NCI-H774 (cell line): ENCODE measurements around the gene BLACAT1.
A peak's percentile ranks its signal among the peaks of the same experiment; 100 is the strongest.
"Not testable (repeated sequence)": the region's sequence is repeated elsewhere in the genome, so short reads cannot be mapped to it uniquely, and the experiment has no call there.

Experiments
- DNase-seq: peaks from one replicate; lab custom pipeline; 2025; lab: John Stamatoyannopoulos, UW

The BLACAT1 gene

DNA sequence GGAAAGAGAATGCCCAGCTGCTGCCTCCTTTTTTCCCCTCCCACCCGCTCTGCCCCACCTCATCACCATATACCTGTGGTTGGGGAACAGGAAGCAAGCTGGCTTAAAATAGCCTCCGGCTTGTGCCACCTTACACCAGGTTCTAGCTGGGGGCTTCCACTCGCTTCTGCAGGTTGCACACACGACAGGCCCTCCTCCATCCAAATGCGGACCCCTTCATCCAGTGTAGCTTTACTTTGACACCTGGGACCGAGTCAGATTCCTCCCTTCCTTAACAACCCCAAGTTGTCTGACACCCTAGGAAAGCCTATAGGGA lies 14.6 kb downstream of the BLACAT1 start:
- no peak for DNase-seq

DNA sequence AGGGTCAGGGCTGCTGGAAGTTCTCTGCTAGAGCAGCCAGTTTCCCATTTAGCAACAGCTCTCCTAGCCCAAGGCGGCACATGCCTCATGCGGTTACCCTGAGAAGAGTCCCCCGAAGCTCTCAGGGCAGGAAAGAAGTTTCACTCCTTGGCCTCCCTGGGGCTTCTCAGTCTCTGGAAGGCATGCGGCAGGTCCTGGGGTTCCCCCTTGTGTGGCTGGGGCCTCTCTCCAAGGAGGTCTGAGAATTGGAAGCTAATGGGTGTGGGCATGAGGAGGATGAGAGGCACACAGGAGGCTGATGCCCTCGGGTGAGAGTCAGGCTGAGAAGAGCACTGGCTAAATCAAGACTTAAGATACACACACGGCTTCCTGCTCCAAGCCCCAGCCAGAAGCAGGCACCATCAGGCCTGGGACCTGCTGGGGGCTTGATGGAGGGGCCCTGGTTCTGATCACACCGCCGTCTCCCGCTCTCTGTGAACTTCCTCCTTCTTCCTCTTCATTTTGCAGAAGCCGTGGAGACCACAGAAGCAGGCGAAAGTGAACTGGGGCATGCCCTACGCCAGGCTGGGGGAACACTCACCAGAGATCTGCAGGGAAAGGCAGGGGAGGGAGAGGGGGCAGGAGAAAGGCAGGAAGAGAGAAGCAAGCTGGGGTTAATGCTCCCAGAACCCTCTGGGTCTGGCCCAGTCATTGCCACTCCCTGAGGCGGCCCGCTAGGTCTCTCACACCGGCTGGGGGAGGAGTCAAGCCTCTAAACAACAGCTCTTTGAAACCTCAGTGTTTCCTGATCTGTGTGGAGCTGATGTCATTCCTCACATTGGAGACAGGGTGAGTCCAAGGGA lies 15.1 kb downstream of the BLACAT1 start:
- peak; percentile 86 for DNase-seq

DNA sequence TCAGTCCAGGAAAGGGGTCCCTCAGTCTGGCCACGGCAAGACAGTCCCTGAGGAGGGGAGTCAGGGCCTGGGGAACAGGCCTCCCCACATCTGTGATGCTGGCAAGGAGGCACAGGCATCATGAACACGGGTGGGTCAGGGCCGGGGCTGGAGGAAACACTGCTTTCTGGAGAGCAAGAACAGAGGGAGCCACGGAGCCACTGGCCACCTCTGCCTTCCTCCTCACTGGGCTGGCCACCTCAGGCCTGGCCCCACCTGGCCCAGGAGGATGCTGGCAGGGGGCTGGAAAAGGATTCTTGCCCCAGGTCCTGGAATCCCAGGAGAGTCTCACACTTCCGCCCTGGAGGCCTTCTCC lies 15.7 kb downstream of the BLACAT1 start:
- DNase-seq, result no peak

DNA sequence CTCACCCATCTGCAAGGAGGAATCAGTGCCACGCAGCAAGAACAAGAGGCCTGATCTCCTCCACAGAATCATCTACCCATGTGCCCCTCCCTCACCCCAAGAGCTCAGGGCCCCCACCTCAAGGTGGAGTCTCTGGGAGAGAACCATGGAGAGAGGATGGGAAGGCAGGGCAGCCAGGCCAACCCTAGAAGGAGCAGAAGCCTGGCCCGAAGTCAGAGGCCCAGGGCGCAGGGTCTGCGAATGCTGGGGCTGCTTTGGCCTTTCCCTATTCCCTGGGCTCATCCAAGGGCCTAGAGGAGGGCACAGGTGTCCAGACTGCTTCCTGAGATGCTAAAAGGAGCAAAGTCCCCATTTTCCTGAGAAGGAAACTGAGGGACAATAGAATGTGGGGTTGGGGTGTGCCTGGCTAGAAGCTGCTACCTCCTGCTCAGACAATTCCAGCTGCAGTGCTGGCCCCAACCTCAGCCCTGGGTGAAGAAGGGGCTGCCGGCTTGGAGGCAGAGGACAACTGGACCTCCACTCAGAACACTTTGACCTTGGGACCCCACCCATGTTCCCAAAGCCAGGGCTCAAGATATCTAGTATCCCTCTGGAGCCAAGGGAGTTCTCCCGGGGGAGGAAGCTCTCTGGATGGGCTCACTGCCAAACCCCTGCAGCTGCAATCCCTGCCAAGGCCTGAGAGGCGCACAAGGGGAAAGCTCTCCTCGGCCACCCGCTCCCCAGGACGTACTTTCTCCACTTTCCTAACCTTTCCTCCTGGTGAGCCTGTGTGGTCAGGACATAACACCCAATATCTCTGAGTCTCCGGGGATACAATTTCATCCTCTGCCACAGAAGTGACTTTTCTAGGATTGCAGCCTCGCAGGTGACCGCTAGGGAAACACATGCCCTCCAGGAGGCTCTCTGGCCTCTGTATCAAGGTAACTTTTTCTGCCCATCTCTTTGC lies 17.4 kb downstream of the BLACAT1 start:
- peak; percentile 71 for DNase-seq

DNA sequence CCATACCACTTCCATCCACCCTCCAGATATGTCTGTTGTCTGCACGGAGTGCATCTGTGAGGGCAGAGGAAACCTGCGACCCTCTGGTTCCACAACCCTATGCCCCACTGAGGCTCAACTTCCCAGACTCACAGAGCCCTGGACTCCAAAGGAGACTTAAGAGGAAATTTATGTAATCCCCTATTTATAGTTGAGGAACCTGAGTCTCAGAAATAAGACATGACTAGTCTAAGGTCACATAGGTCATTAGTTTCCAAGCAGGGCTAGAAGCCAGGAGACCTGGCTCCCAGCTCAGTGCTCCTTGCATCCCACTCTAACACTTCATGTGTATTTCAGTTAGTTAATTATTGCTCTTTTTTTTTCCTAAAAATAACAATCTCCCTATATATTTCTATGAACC lies 18.3 kb downstream of the BLACAT1 start:
- no peak for DNase-seq

- no peak for DNase-seq
Measured at GRCh38 chr1:205436776-205437410, 19.0 kb downstream of the BLACAT1 start.

GRCh38 chr1:205435578-205436573 lies 20.0 kb downstream of the BLACAT1 start:
- no peak for DNase-seq

- peak; percentile 58 for DNase-seq
Measured at GRCh38 chr1:205434738-205435137, 21.1 kb downstream of the BLACAT1 start.

GRCh38 chr1:205432692-205433091 lies 23.2 kb downstream of the BLACAT1 start:
- not testable (repeated sequence) for DNase-seq

GRCh38 chr1:205432116-205432515 lies 23.7 kb downstream of the BLACAT1 start:
- no peak for DNase-seq

GRCh38 chr1:205430696-205431305 lies 25.0 kb downstream of the BLACAT1 start:
- peak; percentile 23 for DNase-seq

GRCh38 chr1:205429762-205430695 lies 25.8 kb downstream of the BLACAT1 start:
- DNase-seq, result no peak

GRCh38 chr1:205424901-205425600 lies 30.8 kb downstream of the BLACAT1 start:
- no peak for DNase-seq

- no peak for DNase-seq
Measured at GRCh38 chr1:205423814-205424399, 31.9 kb downstream of the BLACAT1 start.

DNA sequence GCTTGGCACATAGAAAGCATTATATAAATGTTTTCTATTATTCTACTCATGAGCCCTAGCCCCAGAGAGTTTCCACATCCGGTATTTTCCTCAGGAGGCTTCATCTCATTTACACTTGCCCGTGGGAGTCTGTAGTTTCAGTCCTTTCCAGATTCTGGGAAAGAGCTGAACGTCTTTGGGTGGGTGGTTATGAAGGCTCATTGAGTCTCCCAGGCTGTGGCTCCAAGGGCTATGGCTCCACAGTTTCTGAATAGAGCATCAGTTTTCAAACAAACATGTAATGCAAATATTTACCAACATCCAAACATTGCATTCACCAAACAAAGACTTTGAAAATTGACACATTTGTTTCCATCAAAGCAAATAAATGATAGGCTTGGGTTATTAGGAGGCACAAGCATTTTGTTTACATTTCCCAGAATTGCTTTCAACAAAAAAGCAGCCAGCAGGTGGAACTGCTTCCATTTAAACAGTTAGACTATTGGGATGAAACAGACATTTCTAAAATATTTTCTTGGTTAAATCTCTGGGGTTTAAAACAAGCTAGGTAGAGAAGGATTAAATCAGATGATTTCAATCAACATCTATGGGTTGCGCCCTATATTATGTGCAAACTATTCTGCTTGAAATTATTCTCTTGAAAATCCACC lies 32.7 kb downstream of the BLACAT1 start:
- peak; percentile 74 for DNase-seq

GRCh38 chr1:205421798-205422197 lies 34.0 kb downstream of the BLACAT1 start, which contains the start of gene LEMD1:
Gene LEMD1, minus strand, starts transcription at chr1:205422056. Its CDS starts 1,520 bp downstream, at chr1:205420536.
- no peak for DNase-seq

- DNase-seq, result no peak
Measured at GRCh38 chr1:205420938-205421337, 34.9 kb downstream of the BLACAT1 start.
